B cell (primary cell): ENCODE measurements around the gene SLC27A5. TPM values are rescaled to one million over a fixed set of nuclear protein-coding genes. Genes with fewer than 3 reads are reported as not detected.

Source experiments
- ATAC-seq: fragments of 200-7000 bp; cut with Tn5 transposase; one replicate; pipeline ENCODE4 v1.10.0; 2021; ENCODE audit warnings: low read depth, mild to moderate bottlenecking, moderate number of reproducible peaks, moderate library complexity
- CTCF ChIA-PET: fragments of 350-600 bp; sonication (Branson Sonifier 250); formaldehyde crosslinking; loops from one replicate; lab custom pipeline; 2021; ENCODE audit warnings: antibody characterized with exemption, inconsistent platforms; lab: Charles Lee
- POLR2A ChIA-PET: fragments of 350-600 bp; sonication (Branson Sonifier 250); formaldehyde crosslinking; loops from one replicate; lab custom pipeline; 2021; ENCODE audit warnings: antibody characterized with exemption; lab: Charles Lee
- DNase-seq: peaks from one replicate; pipeline ENCODE4 v3.0.0; 2013
- H2AFZ ChIP-seq: 2 replicates; pipeline ENCODE4 v1.6.1; 2012; ENCODE audit warnings: mild to moderate bottlenecking, low read depth, low read length; ENCODE audit not compliant: insufficient read depth, poor library complexity, severe bottlenecking
- H3K27ac ChIP-seq, 2 donors: 1 replicate in 1 of 2; 2 replicates in 1 of 2; pipeline ENCODE4 v1.5.1; 2012 to 2013; ENCODE audit warnings: low read length in 2 of 2, mild to moderate bottlenecking in 2 of 2, moderate library complexity in 1 of 2
- H3K27me3 ChIP-seq, 4 experiments: fragments of 200-600 bp in 1 of 4; sonication (generic) in 1 of 4; replicated peaks in 1 of 4; 1 replicate in 2 of 4; 2 replicates in 2 of 4; pipeline versions ENCODE4 v1.6.1 to v1.7.0; 2013 to 2016; ENCODE audit warnings: low read length in 3 of 4, mild to moderate bottlenecking in 2 of 4, mixed read lengths in 1 of 4, moderate library complexity in 1 of 4; ENCODE audit not compliant: insufficient read depth in 4 of 4, control insufficient read depth in 3 of 4; ENCODE audit errors: control extremely low read depth in 1 of 4
- H3K36me3 ChIP-seq, 2 experiments: replicated peaks in 1 of 2; 1 replicate in 1 of 2; 2 replicates in 1 of 2; pipeline versions ENCODE4 v1.6.1 to v1.7.1; 2013; ENCODE audit warnings: low read length in 1 of 2; ENCODE audit not compliant: insufficient read depth in 2 of 2, control insufficient read depth in 1 of 2; ENCODE audit errors: control extremely low read depth in 1 of 2, extremely low read depth in 1 of 2
- H3K4me1 ChIP-seq, 2 donors: fragments of 200-600 bp in 1 of 2; sonication (generic) in 1 of 2; 1 replicate in 1 of 2; 2 replicates in 1 of 2; pipeline versions ENCODE4 v1.5.1 to v1.6.1; 2013 to 2017; ENCODE audit warnings: low read length in 2 of 2; ENCODE audit not compliant: control insufficient read depth in 2 of 2, insufficient read depth in 2 of 2
- H3K4me2 ChIP-seq: replicated peaks from 2 replicates; pipeline ENCODE3; 2012; ENCODE audit warnings: mild to moderate bottlenecking, low read depth, low read length; ENCODE audit not compliant: poor library complexity, severe bottlenecking
- H3K4me3 ChIP-seq, 5 experiments: fragments of 200-600 bp in 1 of 5; sonication (generic) in 1 of 5; 1 replicate in 3 of 5; 2 replicates in 2 of 5; pipeline versions ENCODE4 v1.5.1 to v1.7.0; 2011 to 2016; ENCODE audit warnings: low read length in 4 of 5, mild to moderate bottlenecking in 4 of 5, low read depth in 2 of 5, control low read depth in 1 of 5, moderate library complexity in 1 of 5; ENCODE audit not compliant: insufficient read depth in 1 of 5; ENCODE audit errors: control extremely low read depth in 1 of 5, extremely low read depth in 1 of 5
- H3K79me2 ChIP-seq: fragments of 200-600 bp; sonication (generic); one replicate; pipeline ENCODE4 v1.6.0; 2016; ENCODE audit warnings: low read length; ENCODE audit not compliant: control insufficient read depth, insufficient read depth
- H3K9ac ChIP-seq: fragments of 200-600 bp; sonication (generic); 2 replicates; pipeline ENCODE4 v1.6.1; 2017; ENCODE audit warnings: mild to moderate bottlenecking, low read length, moderate library complexity
- H3K9me3 ChIP-seq, 3 donors: one replicate each; pipeline versions ENCODE4 v1.6.1 to v1.7.1; 2013; ENCODE audit warnings: low read length in 2 of 3; ENCODE audit not compliant: control insufficient read depth in 2 of 3, insufficient read depth in 1 of 3; ENCODE audit errors: control extremely low read depth in 1 of 3
- H4K20me1 ChIP-seq: 2 replicates; pipeline ENCODE4 v1.6.0; 2012; ENCODE audit warnings: mild to moderate bottlenecking, low read length; ENCODE audit not compliant: insufficient read depth, control insufficient read depth, poor library complexity, severe bottlenecking
- H3K27ac Mint-ChIP-seq: one replicate; pipeline ENCODE4 v1.8.0; 2021; ENCODE audit warnings: mixed read lengths
- H3K27me3 Mint-ChIP-seq: one replicate; pipeline ENCODE4 v1.8.0; 2021; ENCODE audit warnings: mixed read lengths
- H3K4me1 Mint-ChIP-seq: one replicate; pipeline ENCODE4 v1.8.0; 2021; ENCODE audit warnings: mixed read lengths
- H3K4me3 Mint-ChIP-seq: one replicate; pipeline ENCODE4 v1.8.0; 2021; ENCODE audit warnings: mixed read lengths
- H3K9me3 Mint-ChIP-seq: one replicate; pipeline ENCODE4 v1.8.0; 2022; ENCODE audit warnings: mixed read lengths; ENCODE audit not compliant: insufficient read depth
- CTCF ChIP-seq: fragments of 200-600 bp; IDR thresholded peaks from one replicate; pipeline ENCODE4 v1.8.0; 2022; ENCODE audit warnings: antibody characterized with exemption, mild to moderate bottlenecking
- EZH2 ChIP-seq: IDR thresholded peaks from 2 replicates; pipeline ENCODE4 v1.6.1; 2012; ENCODE audit warnings: borderline replicate concordance, low read depth, mild to moderate bottlenecking, moderate library complexity, low read length; ENCODE audit not compliant: insufficient read depth, poor library complexity, severe bottlenecking
- WGBS: methylation state at CpG from one replicate; pipeline ENCODE4 v1.1.5; 2013; ENCODE audit warnings: missing lambda C conversion rate; ENCODE audit not compliant: insufficient coverage; 5-methylcytosine and 5-hydroxymethylcytosine counted together
- intact Hi-C: fragments of 100-400 bp; cut with micrococcal nuclease; formaldehyde crosslinking; loops from one replicate; pipeline ENCODE4 v1.10.0; 2022
- polyA minus RNA-seq: library from RNA; depleted of rRNA, polyadenylated mRNA; stranded (reverse); fragments of >200 nt; gene quantifications from 2 replicates; pipeline ENCODE4 v1.2.3, GENCODE V29; 2012
- polyA plus RNA-seq: library from polyadenylated mRNA; depleted of rRNA; stranded (reverse); fragments of >200 nt; gene quantifications from 2 replicates; pipeline ENCODE4 v1.2.3, GENCODE V29; 2012
- total RNA-seq, 2 donors: library from RNA; stranded (reverse); fragments of 120-200 nt in 1 of 2; gene quantifications; 1 replicate in 1 of 2; 2 replicates in 1 of 2; pipeline versions ENCODE4 v1.2.3 to v1.2.4, GENCODE V29; 2013 to 2022

Gene SLC27A5
- total RNA-seq (11.8 and 14.1 TPM in 2 replicates), polyA plus RNA-seq (6.9 and 8.9 TPM in 2 replicates), polyA minus RNA-seq (8.8 and 9.9 TPM in 2 replicates)
- 7.6 TPM for total RNA-seq (2013)

- peaks cover 4% of the 10 kb centered on the region for H3K9me3 Mint-ChIP-seq
- no peak within 1 kb of the TSS for H2AFZ ChIP-seq
- 97% methylated on average over 25 of the region's 25 CpGs for WGBS
- H3K4me3 Mint-ChIP-seq = no peak within 1 kb of the TSS
- no peak within 1 kb of the TSS for H3K27ac Mint-ChIP-seq
- ChIA-PET POLR2A (interaction anchor here (0.6 kb wide), 1 partner anchor 53 kb away, joined by 3 read pairs; no protein-coding TSS in a partner anchor), CTCF (interaction anchor here (0.8 kb wide), 1 partner anchor 50 kb away, joined by 3 read pairs; no protein-coding TSS in a partner anchor)
- H3K4me3 ChIP-seq = no peak within 1 kb of the TSS
- DNase-seq = no peak
- H3K27me3 ChIP-seq = no peaks in the 10 kb centered on the region
- no peak for ATAC-seq
- peaks cover 19% of the 10 kb centered on the region for H3K4me1 Mint-ChIP-seq
- no peaks in the 10 kb centered on the region for H3K27me3 Mint-ChIP-seq
- peaks cover 0 to 18% (median 3%) of the 10 kb centered on the region in 3 donors for H3K9me3 ChIP-seq
- H3K9ac ChIP-seq = no peak within 1 kb of the TSS
- peaks cover 10 to 15% of the 10 kb centered on the region in 2 donors for H3K4me1 ChIP-seq
- H4K20me1 ChIP-seq = peaks cover 40% of the 10 kb centered on the region
- no peak within 1 kb of the TSS for H3K4me2 ChIP-seq
- intact Hi-C loops = no loop called here
- TF ChIP-seq EZH2 (no peak), CTCF (no peak)
- H3K36me3 ChIP-seq = peaks cover 0 to 8% of the 10 kb centered on the region in 2 experiments
- H3K79me2 ChIP-seq = peaks cover 27% of the 10 kb centered on the region
- H3K27ac ChIP-seq = no peak within 1 kb of the TSS
These were observed at the start of gene SLC27A5 for GRCh38 chr19:58511353-58512208. Gene SLC27A5 (minus strand): TSS chr19:58511992. CDS start chr19:58511955, 37 bp downstream.
